Psoas muscle (tissue), 8 donors: Measurements from ENCODE around the gene GDPD5. TPM values are rescaled to one million over a fixed set of nuclear protein-coding genes. Genes with fewer than 3 reads are reported as not detected.

ENCODE experiments used
- ATAC-seq, 4 donors: fragments of 200-7000 bp; cut with Tn5 transposase; one replicate each; pipeline ENCODE4 v1.9.1; 2020; ENCODE audit warnings: moderate library complexity in 3 of 4, mild to moderate bottlenecking in 2 of 4
- DNase-seq, 2 donors: peaks; one replicate each; pipeline ENCODE4 v3.0.0-alpha.2; 2020
- H3K27ac ChIP-seq: fragments of 200-600 bp; one replicate; pipeline ENCODE4 v1.8.0; 2022
- H3K27me3 ChIP-seq, 3 donors: fragments of 200-600 bp in 1 of 3; one replicate each; pipeline versions ENCODE4 v1.6.1 to v1.8.0; 2013 to 2022; ENCODE audit warnings: low read length in 2 of 3, mild to moderate bottlenecking in 2 of 3, moderate library complexity in 1 of 3; ENCODE audit not compliant: insufficient read depth in 3 of 3
- H3K36me3 ChIP-seq, 2 donors: fragments of 200-600 bp in 1 of 2; one replicate each; pipeline versions ENCODE4 v1.6.1 to v1.8.0; 2013 to 2022; ENCODE audit warnings: low read depth in 1 of 2, mild to moderate bottlenecking in 1 of 2, moderate library complexity in 1 of 2; ENCODE audit not compliant: insufficient read depth in 1 of 2
- H3K4me1 ChIP-seq: fragments of 200-600 bp; one replicate; pipeline ENCODE4 v1.8.0; 2022
- H3K4me3 ChIP-seq: fragments of 200-600 bp; one replicate; pipeline ENCODE4 v1.8.0; 2022; ENCODE audit warnings: mild to moderate bottlenecking
- H3K9me3 ChIP-seq: fragments of 200-600 bp; one replicate; pipeline ENCODE4 v1.8.0; 2022
- WGBS, 3 donors: extraction: QIAGEN DNeasy Blood & Tissue Kit; methylation state at CpG; one replicate each; pipeline versions ENCODE4 v1.1.6 to v1.1.7; 2013; 5-methylcytosine and 5-hydroxymethylcytosine counted together
- intact Hi-C, 2 donors: fragments of 100-400 bp; cut with DNase I; formaldehyde crosslinking; loops; one replicate each; pipeline versions ENCODE4 v1.11.0 to v1.14.2; 2022
- polyA plus RNA-seq, 3 donors: library from polyadenylated mRNA; stranded (reverse); fragments of 200-250 nt; gene quantifications; one replicate each; pipeline ENCODE4 v1.2.3, GENCODE V29; 2013
- total RNA-seq, 4 donors: library from RNA; stranded (reverse); fragmentation: NEBNext Ultra II Directional in 2 of 4; extraction: Animal tissue kit (Norgen Biotek cat#: 25700) in 2 of 4; gene quantifications; one replicate each; pipeline versions ENCODE4 v1.2.1 to v1.2.4, GENCODE V29; 2021 to 2023
- TF ChIP-seq, protein P1 (sequence below): fragments of 200-600 bp; IDR thresholded peaks from one replicate; pipeline ENCODE4 v1.8.0; 2022; ENCODE audit warnings: antibody characterized with exemption
- donor health status: healthy with polysubstance abuse.
- donor health status: DM: no; HTN: no; CAD: no; lungs with moderate emphysema.
- donor health status: Bipolar disorder and iron deficiency.
- donor health status: healthy.
- donor health status: DM: yes; HTN: yes; CAD: no.
- donor health status: DM: no; HTN: no; CAD: no.
- donor health status: DM: no; HTN: no; CAD: no.
- donor health status: DM: yes; HTN: yes; CAD: no.

The GDPD5 gene
- total and polyA plus RNA-seq, 7 donors, result 2.7 to 16.5 (median 11.5) TPM

DNA sequence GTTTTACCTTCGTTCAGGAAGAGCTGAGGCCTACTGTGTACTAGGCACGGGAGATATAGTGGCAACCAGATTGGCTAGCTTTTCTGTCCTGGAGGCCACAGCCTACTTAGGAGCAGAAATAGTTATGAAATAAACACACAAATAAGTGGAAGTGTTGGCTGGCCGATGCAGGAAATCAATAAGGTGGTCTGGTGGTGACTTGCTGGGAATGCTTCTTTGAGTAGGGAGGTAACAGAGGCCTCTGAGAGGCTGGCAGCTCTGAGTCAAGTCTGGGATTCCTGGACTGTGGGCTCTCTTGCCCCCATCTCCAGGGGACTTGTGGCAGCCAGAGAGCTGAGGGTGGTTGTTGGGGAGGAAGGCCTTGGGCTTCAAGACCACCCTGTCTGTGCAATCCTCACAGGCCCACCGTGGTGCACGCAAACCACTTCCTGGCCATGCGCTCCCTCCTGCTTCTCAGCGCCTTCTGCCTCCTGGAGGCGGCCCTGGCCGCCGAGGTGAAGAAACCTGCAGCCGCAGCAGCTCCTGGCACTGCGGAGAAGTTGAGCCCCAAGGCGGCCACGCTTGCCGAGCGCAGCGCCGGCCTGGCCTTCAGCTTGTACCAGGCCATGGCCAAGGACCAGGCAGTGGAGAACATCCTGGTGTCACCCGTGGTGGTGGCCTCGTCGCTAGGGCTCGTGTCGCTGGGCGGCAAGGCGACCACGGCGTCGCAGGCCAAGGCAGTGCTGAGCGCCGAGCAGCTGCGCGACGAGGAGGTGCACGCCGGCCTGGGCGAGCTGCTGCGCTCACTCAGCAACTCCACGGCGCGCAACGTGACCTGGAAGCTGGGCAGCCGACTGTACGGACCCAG lies 40.4 kb upstream of the GDPD5 start:
- TF ChIP-seq, protein P1, sequence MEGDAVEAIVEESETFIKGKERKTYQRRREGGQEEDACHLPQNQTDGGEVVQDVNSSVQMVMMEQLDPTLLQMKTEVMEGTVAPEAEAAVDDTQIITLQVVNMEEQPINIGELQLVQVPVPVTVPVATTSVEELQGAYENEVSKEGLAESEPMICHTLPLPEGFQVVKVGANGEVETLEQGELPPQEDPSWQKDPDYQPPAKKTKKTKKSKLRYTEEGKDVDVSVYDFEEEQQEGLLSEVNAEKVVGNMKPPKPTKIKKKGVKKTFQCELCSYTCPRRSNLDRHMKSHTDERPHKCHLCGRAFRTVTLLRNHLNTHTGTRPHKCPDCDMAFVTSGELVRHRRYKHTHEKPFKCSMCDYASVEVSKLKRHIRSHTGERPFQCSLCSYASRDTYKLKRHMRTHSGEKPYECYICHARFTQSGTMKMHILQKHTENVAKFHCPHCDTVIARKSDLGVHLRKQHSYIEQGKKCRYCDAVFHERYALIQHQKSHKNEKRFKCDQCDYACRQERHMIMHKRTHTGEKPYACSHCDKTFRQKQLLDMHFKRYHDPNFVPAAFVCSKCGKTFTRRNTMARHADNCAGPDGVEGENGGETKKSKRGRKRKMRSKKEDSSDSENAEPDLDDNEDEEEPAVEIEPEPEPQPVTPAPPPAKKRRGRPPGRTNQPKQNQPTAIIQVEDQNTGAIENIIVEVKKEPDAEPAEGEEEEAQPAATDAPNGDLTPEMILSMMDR, result no peak
- Histone ChIP-seq H3K9me3 (no peaks in the 10 kb centered on the region), H3K4me3 (peak overlapping the region; percentile 99), H3K27me3 (no peaks in the 10 kb centered on the region), H3K4me1 (peaks cover 27% of the 10 kb centered on the region), H3K36me3 (peaks cover 6 to 52% of the 10 kb centered on the region in 2 donors), H3K27ac (peak overlapping the region; percentile 100)
- no peak for DNase-seq
- intact Hi-C loops, result loop anchor here in 1 of 2 donors (10.0 kb wide), 1 partner anchor 139 kb away; no protein-coding TSS in a partner anchor
- 77 to 83% (median 77%) methylated on average over 40 to 43 of the region's 43 CpGs for WGBS, 3 donors
- no peak for ATAC-seq

DNA sequence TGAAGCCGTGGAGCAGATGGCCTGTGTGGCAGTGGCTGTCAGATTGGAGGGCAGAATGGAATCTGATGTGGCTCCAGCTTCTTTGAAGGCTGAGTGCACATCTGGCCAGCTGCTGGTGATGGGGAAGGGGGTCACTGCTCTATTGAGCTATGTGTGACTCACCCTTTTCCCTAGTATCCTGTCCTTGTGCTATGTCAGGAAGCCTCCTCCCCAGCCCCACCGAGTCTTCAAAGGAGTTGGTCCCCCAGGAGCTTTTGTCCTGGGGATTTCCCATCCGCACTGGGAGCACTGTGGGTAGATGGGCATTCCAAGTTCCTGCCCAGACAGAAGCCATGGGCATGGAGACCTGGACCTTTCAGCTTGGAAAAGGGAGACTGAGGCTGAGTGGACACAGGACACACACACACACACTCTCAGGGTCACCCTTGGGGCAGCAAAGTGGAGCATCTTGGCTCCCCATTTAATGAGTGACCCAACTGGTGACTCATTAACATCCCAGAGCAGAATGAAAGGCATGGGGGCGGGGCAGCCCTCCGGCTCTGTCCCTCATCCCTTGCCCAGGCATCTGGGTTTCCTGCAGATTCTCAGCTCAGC lies 39.6 kb upstream of the GDPD5 start:
- peaks cover 27% of the 10 kb centered on the region for H3K4me1 ChIP-seq
- peak; percentile 77 to 83 for DNase-seq
- WGBS, 3 donors, result 41 to 44% (median 44%) methylated on average over 5 of the region's 5 CpGs
- no peaks in the 10 kb centered on the region for H3K27me3 ChIP-seq
- TF ChIP-seq, protein P1, result no peak
- H3K4me3 ChIP-seq, result peak overlapping the region; percentile 99
- intact Hi-C loops, result loop anchor here in 1 of 2 donors (10.0 kb wide), 1 partner anchor 139 kb away; no protein-coding TSS in a partner anchor
- H3K27ac ChIP-seq, result peak overlapping the region; percentile 100
- no peaks in the 10 kb centered on the region for H3K9me3 ChIP-seq
- peak; percentile 41 to 63 (median 52) for ATAC-seq
- peaks cover 5 to 44% of the 10 kb centered on the region in 2 donors for H3K36me3 ChIP-seq

DNA sequence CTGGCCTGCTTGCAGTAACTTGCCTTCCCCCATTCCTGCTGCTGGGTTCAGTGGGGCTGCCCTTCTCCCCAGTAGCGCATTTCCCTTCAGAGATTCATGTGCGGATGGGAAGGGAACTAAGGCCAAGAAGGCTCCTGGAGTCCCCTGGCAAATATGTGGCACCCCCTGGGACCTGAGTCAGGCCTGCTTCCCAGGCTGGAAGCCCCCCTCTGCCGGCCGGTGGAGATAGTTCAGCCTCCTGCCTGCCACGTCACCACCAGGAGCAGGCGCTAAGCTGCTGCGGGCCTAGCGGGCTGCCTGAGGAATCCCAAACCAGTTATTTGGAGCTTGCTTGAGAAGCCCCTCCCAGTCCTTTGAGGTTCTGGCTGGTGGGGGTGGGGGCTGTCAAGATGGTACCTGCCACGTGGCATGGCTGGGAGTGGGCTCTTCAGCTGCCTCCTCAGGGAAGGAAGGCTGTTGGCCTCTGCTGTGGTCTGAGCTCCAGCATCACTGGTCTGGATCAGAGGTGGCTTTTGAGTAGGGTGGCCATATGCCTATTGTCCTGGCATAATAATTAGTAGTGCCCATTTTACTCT lies 38.3 kb upstream of the GDPD5 start:
- Histone ChIP-seq H3K27me3 (no peaks in the 10 kb centered on the region), H3K4me3 (peak overlapping the region; percentile 99), H3K27ac (peak overlapping the region; percentile 100), H3K4me1 (peaks cover 35% of the 10 kb centered on the region), H3K9me3 (no peaks in the 10 kb centered on the region), H3K36me3 (peaks cover 5 to 31% of the 10 kb centered on the region in 2 donors)
- TF ChIP-seq, protein P1, result peak; percentile 38
- intact Hi-C loops, result loop anchor here in 1 of 2 donors (10.0 kb wide), 1 partner anchor 141 kb away; no protein-coding TSS in a partner anchor
- DNase-seq (peak; percentile 78 to 80), ATAC-seq (peak in 3 of 4 donors; percentile 16 to 36 (median 22))
- WGBS, 3 donors, result 26 to 33% (median 31%) methylated on average over 9 of the region's 9 CpGs

DNA sequence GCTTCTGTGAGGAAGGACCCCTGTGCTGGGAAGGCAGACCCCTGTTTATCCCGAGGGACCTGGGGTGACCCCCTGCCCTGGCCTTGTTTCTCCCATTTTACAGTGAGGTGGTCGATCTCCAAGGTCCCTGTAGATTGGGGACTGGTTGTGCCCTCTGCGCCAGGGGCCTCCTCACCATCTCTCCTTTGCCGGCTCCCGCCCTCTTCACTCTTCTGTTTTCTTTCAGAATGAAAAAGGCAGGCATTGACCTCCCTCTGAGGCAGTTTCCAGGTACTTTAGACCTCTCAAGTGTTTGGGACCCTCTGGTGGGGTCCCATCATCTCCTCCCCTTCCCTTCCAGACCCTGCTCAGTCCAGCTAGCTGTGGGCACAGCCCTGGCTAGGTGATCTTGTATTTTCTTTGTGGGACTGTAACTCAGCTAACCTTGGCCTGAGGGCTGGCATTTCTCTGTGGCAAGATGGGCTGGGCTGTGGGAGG lies 37.8 kb upstream of the GDPD5 start:
- Histone ChIP-seq H3K36me3 (peaks cover 5 to 26% of the 10 kb centered on the region in 2 donors), H3K4me1 (peaks cover 39% of the 10 kb centered on the region), H3K4me3 (peak overlapping the region; percentile 99), H3K9me3 (no peaks in the 10 kb centered on the region), H3K27me3 (no peaks in the 10 kb centered on the region), H3K27ac (peak overlapping the region; percentile 100)
- DNase-seq, result no peak
- WGBS, 3 donors, result 28 to 38% (median 34%) methylated on average over 5 of the region's 5 CpGs
- no peak for ATAC-seq
- intact Hi-C loops, result loop anchor here in 1 of 2 donors (10.0 kb wide), 1 partner anchor 141 kb away; no protein-coding TSS in a partner anchor
- TF ChIP-seq, protein P1, result no peak
